A549 (cell line): ENCODE data around the gene NOL3. TPM values are rescaled to one million over a fixed set of nuclear protein-coding genes. Genes with fewer than 3 reads are reported as not detected.

Experiments
- BHLHE40 ChIP-seq: IDR thresholded peaks from 2 replicates; pipeline ENCODE4 v1.6.1; 2012; ENCODE audit warnings: low read depth, low read length, inconsistent platforms
- CEBPB ChIP-seq, 2 experiments: fragments of >200 bp in 1 of 2; sonication (Bioruptor Twin) in 1 of 2; formaldehyde crosslinking in 1 of 2; IDR thresholded peaks; 2 replicates each; pipeline ENCODE4 v1.6.1; 2012 to 2016
- CHD2 ChIP-seq: fragments of 150-350 bp; IDR thresholded peaks from 2 replicates; pipeline ENCODE4 v1.6.1; 2014; ENCODE audit warnings: low read length; ENCODE audit not compliant: partially characterized antibody
- EHF ChIP-seq: fragments of 250-450 bp; sonication (Bioruptor Pico); IDR thresholded peaks from 2 replicates; pipeline ENCODE4 v1.5.0; 2020; ENCODE audit warnings: mild to moderate bottlenecking
- ESRRA ChIP-seq: fragments of 150-350 bp; IDR thresholded peaks from 2 replicates; pipeline ENCODE4 v1.6.1; 2014; ENCODE audit warnings: mild to moderate bottlenecking, low read length, borderline replicate concordance
- FOSB ChIP-seq: fragments of 250-450 bp; sonication (Bioruptor Pico); IDR thresholded peaks from 2 replicates; pipeline ENCODE4 v1.5.0; 2020; ENCODE audit warnings: mild to moderate bottlenecking, moderate library complexity
- FOXS1 ChIP-seq: fragments of 250-450 bp; sonication (Bioruptor Pico); IDR thresholded peaks from 2 replicates; pipeline ENCODE4 v1.5.0; 2020; ENCODE audit warnings: mild to moderate bottlenecking, moderate library complexity
- HEYL ChIP-seq: fragments of 250-450 bp; sonication (Bioruptor Pico); IDR thresholded peaks from 2 replicates; pipeline ENCODE4 v1.8.0; 2021; ENCODE audit warnings: mild to moderate bottlenecking, moderate library complexity
- HOXB13 ChIP-seq: fragments of 250-450 bp; sonication (Bioruptor Pico); IDR thresholded peaks from 2 replicates; pipeline ENCODE4 v1.5.0; 2020; ENCODE audit warnings: low read depth, mild to moderate bottlenecking, moderate library complexity
- JUN ChIP-seq, 2 experiments: fragments of >200 bp; sonication (Bioruptor Twin); formaldehyde crosslinking; IDR thresholded peaks; 2 replicates in 1 of 2; 3 replicates in 1 of 2; pipeline ENCODE4 v1.6.1; 2016 to 2017
- NFE2L2 ChIP-seq: fragments of 150-350 bp; conservative IDR thresholded peaks from 2 replicates; pipeline ENCODE4 v1.6.1; 2014; ENCODE audit warnings: low read length
- POLR2A ChIP-seq: IDR thresholded peaks from 2 replicates; pipeline ENCODE4 v1.6.1; 2012; ENCODE audit warnings: mild to moderate bottlenecking, low read length
- RAD21 ChIP-seq, 2 experiments: fragments of >200 bp in 1 of 2; sonication (Bioruptor Twin) in 1 of 2; formaldehyde crosslinking in 1 of 2; IDR thresholded peaks in 1 of 2; conservative IDR thresholded peaks in 1 of 2; 2 replicates in 1 of 2; 3 replicates in 1 of 2; pipeline ENCODE4 v1.6.1; 2012 to 2018; ENCODE audit warnings: inconsistent platforms in 1 of 2
- RARB ChIP-seq: fragments of 250-450 bp; sonication (Bioruptor Pico); IDR thresholded peaks from 2 replicates; pipeline ENCODE4 v1.8.0; 2021; ENCODE audit warnings: mild to moderate bottlenecking, moderate library complexity
- RCOR1 ChIP-seq: fragments of 150-350 bp; IDR thresholded peaks from 2 replicates; pipeline ENCODE4 v1.6.1; 2014; ENCODE audit warnings: antibody characterized with exemption, low read length, low read depth
- TFCP2L1 ChIP-seq: fragments of 250-450 bp; sonication (Bioruptor Pico); IDR thresholded peaks from 2 replicates; pipeline ENCODE4 v1.5.0; 2021; ENCODE audit warnings: mild to moderate bottlenecking
- TP53 ChIP-seq: fragments of 250-450 bp; sonication (Bioruptor Pico); IDR thresholded peaks from 2 replicates; pipeline ENCODE4 v1.5.0; 2021; ENCODE audit warnings: mild to moderate bottlenecking, moderate library complexity
- ZSCAN20 ChIP-seq: fragments of 250-450 bp; sonication (Bioruptor Pico); IDR thresholded peaks from 2 replicates; pipeline ENCODE4 v1.8.0; 2022; ENCODE audit warnings: mild to moderate bottlenecking, moderate library complexity
- polyA plus RNA-seq, 4 experiments: library from polyadenylated mRNA; depleted of rRNA in 3 of 4; stranded (reverse); fragments of >200 nt; fragmentation: RNase III in 1 of 4; extraction: RNeasy Plus Mini Kit Qiagen cat#74134 plus additional on column Dnase treatment in 1 of 4; gene quantifications; 2 replicates in 3 of 4; 3 replicates in 1 of 4; pipeline ENCODE4 v1.2.3, GENCODE V29; 2011 to 2017
- TF ChIP-seq, protein P1 (sequence below): IDR thresholded peaks from 2 replicates; pipeline ENCODE4 v1.6.1; 2012
- TF ChIP-seq, protein P2 (sequence below): fragments of >200 bp; sonication (Bioruptor Twin); formaldehyde crosslinking; IDR thresholded peaks from 2 replicates; pipeline ENCODE4 v1.6.1; 2016
- TF ChIP-seq, protein P3 (sequence below): fragments of >200 bp; sonication (Bioruptor Twin); formaldehyde crosslinking; IDR thresholded peaks from 3 replicates; pipeline ENCODE4 v1.6.1; 2016
- TF ChIP-seq, protein P4 (sequence below): fragments of 150-350 bp; IDR thresholded peaks from 2 replicates; pipeline ENCODE4 v1.6.1; 2014; ENCODE audit warnings: low read depth, mild to moderate bottlenecking, low read length
- TF ChIP-seq, protein P5 (sequence below): fragments of 250-450 bp; sonication (Bioruptor Pico); IDR thresholded peaks from 2 replicates; pipeline ENCODE4 v1.5.0; 2020; ENCODE audit warnings: low read depth, mild to moderate bottlenecking, moderate library complexity
- TF ChIP-seq, protein P6 (sequence below): IDR thresholded peaks from 2 replicates; pipeline ENCODE4 v1.6.1; 2012; ENCODE audit warnings: low read depth, borderline replicate concordance

The NOL3 gene
- polyA plus RNA-seq, 2 of the 4 experiments (the other 2 are of a cell fraction): 22.6 to 39.1 TPM

DNA sequence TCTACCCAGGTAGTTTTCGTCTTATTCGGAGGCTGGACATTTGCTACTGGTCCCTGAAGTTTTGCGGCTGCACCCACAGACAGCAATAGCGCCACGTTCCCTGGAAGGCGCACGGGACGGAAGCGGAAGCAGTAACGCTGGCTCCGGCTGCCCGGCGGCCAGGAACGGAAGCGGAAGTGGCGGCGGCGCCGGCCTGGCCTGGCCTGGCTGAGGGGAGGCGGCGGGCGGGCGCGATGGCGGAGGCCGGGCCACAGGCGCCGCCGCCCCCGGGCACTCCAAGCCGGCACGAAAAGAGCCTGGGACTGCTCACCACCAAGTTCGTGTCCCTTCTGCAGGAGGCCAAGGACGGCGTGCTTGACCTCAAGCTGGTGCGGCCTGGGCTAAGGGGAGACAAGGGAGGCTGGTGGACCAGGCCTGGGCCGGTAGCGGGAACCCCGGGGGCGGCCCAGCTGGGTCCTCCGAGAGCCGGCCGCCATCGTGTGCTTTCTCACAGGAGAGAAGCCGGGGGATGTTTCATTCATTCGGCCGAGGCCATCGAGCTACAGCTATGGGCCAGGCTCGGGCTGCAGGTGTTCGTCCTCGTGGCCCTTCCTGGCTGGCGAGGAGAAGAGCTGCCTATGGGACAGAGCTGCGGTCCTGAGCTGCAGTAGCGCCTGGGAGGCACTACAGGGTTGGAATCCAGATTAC lies 21.8 kb downstream of the NOL3 start, which contains the start of gene E2F4 (continued):
- TF ChIP-seq POLR2A: peak; percentile 71
- TF ChIP-seq TP53 (CRISPR knock-in tag): no peak
- TF ChIP-seq, protein P1, sequence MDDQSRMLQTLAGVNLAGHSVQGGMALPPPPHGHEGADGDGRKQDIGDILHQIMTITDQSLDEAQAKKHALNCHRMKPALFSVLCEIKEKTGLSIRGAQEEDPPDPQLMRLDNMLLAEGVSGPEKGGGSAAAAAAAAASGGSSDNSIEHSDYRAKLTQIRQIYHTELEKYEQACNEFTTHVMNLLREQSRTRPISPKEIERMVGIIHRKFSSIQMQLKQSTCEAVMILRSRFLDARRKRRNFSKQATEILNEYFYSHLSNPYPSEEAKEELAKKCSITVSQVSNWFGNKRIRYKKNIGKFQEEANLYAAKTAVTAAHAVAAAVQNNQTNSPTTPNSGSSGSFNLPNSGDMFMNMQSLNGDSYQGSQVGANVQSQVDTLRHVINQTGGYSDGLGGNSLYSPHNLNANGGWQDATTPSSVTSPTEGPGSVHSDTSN: 0 out of 2 replicates have a peak, but pooled peaks have one; percentile 7
- TF ChIP-seq, protein P2, sequence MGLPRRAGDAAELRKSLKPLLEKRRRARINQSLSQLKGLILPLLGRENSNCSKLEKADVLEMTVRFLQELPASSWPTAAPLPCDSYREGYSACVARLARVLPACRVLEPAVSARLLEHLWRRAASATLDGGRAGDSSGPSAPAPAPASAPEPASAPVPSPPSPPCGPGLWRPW: no peak
- TF ChIP-seq, protein P3, sequence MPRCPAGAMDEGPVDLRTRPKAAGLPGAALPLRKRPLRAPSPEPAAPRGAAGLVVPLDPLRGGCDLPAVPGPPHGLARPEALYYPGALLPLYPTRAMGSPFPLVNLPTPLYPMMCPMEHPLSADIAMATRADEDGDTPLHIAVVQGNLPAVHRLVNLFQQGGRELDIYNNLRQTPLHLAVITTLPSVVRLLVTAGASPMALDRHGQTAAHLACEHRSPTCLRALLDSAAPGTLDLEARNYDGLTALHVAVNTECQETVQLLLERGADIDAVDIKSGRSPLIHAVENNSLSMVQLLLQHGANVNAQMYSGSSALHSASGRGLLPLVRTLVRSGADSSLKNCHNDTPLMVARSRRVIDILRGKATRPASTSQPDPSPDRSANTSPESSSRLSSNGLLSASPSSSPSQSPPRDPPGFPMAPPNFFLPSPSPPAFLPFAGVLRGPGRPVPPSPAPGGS: peak; percentile 89
- TF ChIP-seq, protein P4, sequence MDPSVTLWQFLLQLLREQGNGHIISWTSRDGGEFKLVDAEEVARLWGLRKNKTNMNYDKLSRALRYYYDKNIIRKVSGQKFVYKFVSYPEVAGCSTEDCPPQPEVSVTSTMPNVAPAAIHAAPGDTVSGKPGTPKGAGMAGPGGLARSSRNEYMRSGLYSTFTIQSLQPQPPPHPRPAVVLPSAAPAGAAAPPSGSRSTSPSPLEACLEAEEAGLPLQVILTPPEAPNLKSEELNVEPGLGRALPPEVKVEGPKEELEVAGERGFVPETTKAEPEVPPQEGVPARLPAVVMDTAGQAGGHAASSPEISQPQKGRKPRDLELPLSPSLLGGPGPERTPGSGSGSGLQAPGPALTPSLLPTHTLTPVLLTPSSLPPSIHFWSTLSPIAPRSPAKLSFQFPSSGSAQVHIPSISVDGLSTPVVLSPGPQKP: 0 out of 2 replicates have a peak, but pooled peaks have one; percentile 61
- no peak for TF ChIP-seq TFCP2L1 (CRISPR knock-in tag)
- no peak for TF ChIP-seq CEBPB (IDR thresholded peaks at IDR 0.05)
- TF ChIP-seq ZSCAN20 (CRISPR knock-in tag): no peak
- no peak for TF ChIP-seq RAD21 (conservative IDR thresholded peaks at IDR 0.05 in 1 of 2, IDR thresholded peaks at IDR 0.05 in 1 of 2)
- no peak for TF ChIP-seq EHF (CRISPR knock-in tag)
- TF ChIP-seq, protein P5, sequence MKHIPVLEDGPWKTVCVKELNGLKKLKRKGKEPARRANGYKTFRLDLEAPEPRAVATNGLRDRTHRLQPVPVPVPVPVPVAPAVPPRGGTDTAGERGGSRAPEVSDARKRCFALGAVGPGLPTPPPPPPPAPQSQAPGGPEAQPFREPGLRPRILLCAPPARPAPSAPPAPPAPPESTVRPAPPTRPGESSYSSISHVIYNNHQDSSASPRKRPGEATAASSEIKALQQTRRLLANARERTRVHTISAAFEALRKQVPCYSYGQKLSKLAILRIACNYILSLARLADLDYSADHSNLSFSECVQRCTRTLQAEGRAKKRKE: no peak
- TF ChIP-seq, protein P6, sequence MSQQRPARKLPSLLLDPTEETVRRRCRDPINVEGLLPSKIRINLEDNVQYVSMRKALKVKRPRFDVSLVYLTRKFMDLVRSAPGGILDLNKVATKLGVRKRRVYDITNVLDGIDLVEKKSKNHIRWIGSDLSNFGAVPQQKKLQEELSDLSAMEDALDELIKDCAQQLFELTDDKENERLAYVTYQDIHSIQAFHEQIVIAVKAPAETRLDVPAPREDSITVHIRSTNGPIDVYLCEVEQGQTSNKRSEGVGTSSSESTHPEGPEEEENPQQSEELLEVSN: no peak
- TF ChIP-seq HEYL (CRISPR knock-in tag): no peak
- TF ChIP-seq FOSB (CRISPR knock-in tag): no peak
- TF ChIP-seq RARB: no peak
- no peak for TF ChIP-seq CHD2
- peak; percentile 38 to 94 for TF ChIP-seq JUN (IDR thresholded peaks at IDR 0.05)
- TF ChIP-seq NFE2L2: no peak
- TF ChIP-seq RCOR1: no peak
- no peak for TF ChIP-seq FOXS1 (CRISPR knock-in tag)
- TF ChIP-seq HOXB13 (CRISPR knock-in tag): no peak
- TF ChIP-seq ESRRA: no peak
- peak; percentile 75 for TF ChIP-seq BHLHE40
